Measurements from ENCODE around the gene CSNK1G2.

GRCh38 chr19:1975162-1975480 is 34.1 kb downstream of the CSNK1G2 start:
- TF ChIP-seq MAX (IDR thresholded peaks at IDR 0.05; ENCODE audit: low read depth, low read length) (no peak), CTCF (IDR thresholded peaks at IDR 0.05; ENCODE audit: low read depth, low read length) (no peak)
